T-helper 1 cell (primary cell): Measurements from ENCODE around the gene TAS2R60.
"Not testable (repeated sequence)": the region's sequence is repeated elsewhere in the genome, so short reads cannot be mapped to it uniquely, and the experiment has no call there.

Source experiments
- DNase-seq, 5 donors: peaks; one replicate each; pipeline ENCODE4 v3.0.0-alpha.2; 2012 to 2020

The TAS2R60 gene

DNA sequence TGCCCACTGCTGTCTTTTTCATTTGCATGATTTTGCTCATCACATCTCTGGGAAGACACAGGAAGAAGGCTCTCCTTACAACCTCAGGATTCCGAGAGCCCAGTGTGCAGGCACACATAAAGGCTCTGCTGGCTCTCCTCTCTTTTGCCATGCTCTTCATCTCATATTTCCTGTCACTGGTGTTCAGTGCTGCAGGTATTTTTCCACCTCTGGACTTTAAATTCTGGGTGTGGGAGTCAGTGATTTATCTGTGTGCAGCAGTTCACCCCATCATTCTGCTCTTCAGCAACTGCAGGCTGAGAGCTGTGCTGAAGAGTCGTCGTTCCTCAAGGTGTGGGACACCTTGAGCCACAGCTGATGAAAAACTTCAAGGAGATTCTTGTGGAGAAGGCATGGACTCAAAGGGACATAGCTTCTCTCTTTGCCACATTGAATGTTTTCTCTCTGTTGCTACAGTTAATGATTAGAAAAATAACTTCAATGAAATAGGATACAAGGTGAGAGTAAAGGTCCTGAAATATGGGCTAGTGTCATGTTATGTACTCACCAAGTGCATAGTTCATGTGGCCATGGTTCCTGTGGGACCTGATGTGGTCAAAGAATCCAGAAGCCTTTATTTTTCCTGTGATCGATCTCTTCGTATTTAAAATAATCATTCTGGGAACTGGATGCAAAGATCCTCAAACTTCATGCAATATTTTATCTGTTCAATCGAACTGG is 970 bp downstream of the TAS2R60 start:
- no peak for DNase-seq

DNA sequence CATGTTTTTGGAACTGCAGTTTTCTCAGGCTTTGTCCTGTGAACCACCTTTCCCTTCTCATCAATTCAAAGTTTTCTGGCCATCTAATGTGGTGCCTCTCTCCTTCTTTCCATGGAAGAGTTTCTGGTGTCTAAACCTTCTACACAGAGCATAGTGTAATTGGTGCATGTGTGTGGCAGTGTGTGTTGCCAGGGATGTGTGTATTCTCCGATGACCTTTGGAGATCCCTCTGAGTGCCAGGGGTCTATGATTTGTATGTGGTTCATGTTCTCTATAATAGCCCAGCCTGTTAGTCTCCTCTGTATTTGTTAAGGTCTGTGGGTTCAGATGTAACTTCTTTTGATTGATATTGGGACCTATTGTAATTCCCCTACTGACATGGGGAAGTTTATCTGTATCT is 1.5 kb downstream of the TAS2R60 start:
- no peak for DNase-seq

DNA sequence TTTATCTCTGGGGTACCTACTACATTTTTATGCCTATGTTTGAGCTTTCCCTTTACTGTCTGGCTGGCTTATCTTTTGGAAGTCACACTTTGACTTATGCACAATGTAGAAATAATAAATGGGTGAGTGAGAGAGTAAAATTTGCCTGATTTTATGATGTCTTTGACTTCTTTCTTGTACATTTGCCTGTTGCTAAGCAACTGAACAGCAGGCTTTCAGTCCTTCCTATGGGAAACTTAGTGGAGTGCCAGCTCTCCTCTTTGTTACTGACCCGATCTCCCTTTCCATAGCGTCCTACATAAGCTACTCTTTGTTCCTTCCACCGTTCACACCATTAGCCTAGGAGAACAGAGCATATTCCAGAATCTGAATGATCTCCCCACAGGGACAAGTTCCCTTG is 4.2 kb downstream of the TAS2R60 start:
- DNase-seq: no peak

DNA sequence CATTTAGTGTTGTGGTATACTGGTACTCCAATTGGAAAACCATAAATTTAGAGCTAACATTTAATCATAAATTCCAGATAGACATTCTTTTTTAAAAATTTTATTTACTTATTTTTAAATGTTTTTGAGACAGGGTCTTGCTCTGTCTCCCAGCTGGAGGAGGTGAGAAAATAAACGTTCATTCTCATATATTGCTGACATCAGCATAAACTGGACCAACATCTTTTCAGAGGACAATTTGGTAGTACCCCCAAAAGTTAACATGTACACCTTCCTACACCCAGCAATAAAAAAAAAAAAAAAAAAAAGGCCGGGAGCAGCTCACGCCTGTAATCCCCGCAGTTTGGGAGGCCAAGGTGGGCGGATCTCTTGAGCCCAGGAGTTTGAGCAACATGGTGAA is 5.2 kb downstream of the TAS2R60 start:
- DNase-seq: no peak

DNA sequence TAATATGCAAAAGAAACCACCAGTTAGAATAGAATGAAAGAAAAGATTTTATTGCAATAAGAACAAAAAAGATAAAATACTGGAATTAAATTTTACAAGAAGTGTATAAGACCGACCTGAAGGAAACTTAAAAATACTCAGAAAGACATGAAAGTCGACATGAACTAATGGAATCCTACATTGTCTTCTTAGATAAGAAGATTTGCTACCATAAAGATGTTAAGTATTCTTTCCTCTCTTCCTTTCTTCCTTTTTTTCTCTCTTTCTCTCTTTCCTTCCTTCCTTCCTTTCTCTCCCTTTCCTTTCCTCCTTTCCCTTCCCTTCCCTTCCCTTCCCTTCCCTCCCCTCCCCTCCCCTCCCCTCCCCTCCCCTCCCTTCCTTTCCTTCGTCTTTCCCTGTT is 6.5 kb downstream of the TAS2R60 start:
- no peak for DNase-seq

DNA sequence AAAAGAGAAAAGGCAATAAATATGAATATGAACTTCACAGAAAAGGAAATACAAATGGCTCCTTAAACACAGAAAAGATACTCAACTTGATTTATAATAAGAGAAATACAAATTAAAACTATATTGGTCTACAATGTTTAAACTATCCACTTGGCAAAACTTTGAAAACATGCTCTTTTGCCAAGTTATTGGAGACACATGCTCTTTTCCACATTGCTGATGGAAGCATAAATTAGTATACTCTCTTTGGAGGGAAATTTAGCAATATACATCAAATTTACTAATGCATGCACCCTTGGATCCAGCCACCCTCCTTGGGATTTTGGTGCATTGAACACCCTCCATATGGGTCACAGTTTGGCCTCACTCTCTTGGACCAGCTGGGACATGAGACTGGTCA is 7.9 kb downstream of the TAS2R60 start:
- no peak for DNase-seq

DNA sequence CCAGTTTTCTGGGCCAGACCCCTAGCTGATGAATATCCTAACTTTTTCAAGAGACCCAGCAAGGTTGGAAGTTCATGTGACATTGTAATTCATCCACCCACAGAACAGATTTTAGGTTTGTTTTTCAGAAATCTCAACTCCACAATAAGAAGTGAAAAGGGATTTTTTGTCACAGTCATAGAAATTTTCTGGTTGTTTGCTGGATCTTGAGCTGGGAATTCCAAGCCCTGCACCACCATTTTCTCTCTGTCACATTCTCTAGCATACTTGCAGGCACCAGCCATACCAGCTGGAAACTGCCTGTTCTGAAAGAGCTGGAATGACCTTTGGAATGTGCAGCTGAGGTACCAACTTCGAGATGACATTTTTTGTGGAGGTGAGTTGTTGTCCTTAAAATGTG is 8.5 kb downstream of the TAS2R60 start:
- no peak for DNase-seq

DNA sequence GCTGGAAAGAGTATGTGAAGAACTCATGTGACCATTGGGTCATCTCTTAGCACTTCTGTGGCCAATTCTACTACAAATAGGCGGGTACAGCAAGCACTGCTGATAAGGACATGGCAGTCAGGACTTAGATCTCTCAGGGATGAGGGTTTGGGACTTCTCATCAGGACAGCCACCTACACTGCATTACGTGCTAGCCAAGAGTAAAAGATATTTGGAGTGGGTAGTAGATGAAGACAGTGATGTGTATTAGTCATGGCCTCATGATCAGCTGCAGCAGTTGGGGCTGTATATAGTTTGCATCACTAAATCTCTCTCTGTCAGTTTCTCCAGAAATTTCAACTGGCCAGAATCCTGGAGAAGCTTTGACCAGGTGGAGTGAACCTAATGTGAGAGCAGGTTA is 9.2 kb downstream of the TAS2R60 start:
- no peak for DNase-seq

DNA sequence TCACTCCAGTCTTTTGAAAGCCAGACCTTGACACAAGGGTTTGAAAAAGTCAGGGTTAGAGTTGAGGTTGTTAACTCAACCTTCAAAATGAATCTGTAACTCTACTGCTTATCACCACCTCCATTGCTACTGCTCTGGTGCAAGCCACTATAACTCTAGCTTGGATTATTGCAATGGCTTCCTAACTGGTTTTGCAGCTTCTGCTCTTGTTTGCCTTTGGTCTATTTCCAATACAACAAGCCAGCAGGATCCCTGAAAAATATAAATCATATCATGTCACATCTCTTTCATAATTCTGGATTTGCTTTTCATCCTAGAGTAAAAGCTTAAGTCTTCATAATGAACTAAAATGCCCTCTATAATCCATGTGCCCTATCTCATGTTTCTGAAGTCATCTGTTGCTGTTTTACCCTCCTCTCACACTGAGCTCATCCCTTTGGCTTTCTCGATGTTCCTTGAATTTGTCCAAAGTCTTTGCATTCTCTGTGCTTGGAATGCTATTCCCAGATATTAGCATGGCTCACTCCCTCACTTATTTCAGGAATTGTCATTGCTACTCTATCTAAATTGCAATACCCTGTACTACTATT is 10.9 kb downstream of the TAS2R60 start:
- DNase-seq: no peak

DNA sequence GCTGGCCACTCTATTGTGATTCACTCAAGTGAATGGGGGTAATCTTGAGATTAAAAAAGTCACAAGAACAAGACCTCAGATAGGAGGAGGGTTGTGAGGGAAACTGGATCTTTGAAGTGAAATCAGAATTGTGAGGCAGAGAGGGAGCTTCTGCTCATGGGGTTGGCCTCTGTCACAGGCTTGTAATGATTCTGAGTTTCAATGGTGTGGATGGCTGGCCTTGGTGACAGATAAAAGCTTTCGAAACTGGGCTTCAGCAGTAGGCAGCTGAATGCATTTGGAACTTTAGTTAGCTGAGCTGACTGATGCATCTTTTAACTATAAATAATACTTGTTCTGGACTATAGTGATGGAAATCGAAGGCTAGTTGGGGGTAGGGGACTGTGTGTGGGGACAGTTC is 12.2 kb downstream of the TAS2R60 start:
- DNase-seq: no peak

DNA sequence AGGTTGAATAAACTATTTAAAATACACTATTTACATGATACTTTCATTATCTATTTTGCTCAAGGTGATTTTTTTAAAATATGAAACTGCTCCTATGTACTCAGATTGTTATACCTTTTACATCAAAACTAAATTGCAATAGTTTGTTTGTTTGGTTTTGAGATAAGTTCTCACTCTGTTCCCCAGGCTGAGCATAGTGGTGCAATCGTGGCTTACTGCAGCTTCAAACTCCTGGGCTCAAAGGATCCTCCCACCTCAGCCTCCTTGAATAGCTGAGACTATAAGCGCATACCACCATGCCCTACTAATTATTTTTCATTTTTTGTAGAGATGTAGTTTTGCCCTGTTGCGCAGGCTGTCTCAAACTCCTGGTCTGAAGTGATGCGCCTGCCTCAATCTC is 12.7 kb downstream of the TAS2R60 start:
- no peak for DNase-seq

DNA sequence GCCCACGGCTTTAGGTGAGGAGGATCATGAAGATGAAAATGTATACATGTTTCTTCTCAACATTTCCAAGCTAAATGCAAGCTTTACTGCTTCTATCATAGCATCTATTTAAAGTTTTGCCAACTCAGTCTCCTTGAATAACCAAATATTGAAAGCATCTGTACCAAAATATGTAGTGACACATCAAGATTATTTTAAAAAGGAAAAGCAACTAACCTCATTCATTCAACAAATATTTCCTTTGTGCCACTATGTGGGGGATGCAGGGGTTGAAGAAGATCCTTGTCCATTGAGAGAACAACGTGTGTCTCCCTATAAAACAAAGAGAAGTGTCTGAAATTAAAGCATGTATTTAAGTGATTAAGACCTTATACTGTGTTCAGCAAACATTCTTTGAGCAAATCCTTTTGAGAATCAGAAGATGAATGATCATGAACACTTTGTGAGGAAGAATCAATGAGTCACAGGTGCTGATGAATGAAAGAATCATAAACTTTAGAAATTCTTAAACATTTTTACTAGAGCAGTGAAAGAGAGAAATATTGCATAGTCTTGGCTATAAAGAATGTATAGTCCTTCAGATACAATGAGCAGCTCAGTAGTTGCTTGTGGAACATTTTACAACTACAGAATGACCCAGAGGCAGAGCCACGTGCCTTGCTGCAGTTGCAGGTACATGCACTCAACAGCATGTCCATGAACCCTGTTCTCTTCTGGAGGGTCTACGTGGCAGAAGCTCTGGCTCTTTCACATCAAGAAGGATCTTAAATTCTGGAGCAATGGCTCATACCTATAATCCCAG is 13.9 kb downstream of the TAS2R60 start:
- DNase-seq: no peak

DNA sequence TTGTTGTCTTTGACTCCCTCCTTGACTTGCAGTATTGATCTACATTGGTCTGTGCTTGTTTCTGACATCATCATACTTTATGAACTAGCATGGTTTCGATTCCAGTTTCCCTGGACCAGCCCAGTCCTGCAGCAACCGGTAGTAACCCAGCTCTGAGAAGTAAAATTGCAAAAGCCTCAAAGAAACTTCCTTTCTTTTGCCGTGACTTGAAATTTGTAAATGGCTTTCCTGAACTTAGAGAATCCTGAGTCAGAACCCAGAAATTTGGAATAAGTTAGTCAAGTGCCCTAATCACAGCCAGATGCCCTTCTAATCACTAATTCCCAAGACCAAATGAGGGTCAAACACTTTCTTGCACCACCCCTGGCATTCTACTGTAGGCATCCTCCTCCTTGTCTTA is 15.0 kb downstream of the TAS2R60 start:
- no peak for DNase-seq

DNA sequence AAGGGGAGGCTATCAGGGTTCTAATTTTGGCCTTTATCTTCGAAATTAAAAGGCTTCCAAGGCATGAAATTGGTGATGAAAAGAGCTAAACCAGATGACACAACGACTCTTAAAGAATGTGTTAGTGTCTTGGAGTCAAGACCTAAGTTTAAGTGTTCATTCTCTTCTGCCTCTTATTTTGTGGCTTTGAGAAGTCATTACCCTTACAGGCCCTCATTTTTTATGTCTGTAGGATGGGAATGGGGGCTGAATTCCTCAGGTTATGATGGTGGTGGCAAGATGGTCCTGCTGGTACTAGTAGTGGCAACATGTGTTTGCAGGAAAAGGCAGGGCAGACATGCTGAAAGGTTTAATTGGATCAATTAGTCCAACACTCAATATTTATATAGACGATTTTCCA is 15.4 kb downstream of the TAS2R60 start:
- no peak for DNase-seq

DNA sequence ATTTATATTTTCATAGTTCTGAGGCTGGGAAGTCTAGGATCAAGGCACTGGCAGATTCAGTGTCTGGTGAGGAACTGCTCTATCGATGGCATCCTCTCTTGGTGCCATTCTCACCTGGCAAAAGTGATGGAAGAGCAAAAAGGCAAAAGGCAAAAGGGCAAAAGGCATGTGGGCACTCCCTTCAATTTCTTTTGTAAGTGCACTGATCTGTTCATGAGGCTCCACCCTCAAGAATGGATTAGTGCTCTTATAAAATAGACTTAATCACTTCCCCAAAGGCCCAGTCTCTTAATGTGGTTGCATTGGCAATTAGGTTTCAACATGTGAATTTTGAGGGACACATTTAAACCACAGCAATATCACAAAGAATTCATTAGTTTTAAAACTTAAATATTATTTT is 16.1 kb downstream of the TAS2R60 start:
- DNase-seq: no peak

DNA sequence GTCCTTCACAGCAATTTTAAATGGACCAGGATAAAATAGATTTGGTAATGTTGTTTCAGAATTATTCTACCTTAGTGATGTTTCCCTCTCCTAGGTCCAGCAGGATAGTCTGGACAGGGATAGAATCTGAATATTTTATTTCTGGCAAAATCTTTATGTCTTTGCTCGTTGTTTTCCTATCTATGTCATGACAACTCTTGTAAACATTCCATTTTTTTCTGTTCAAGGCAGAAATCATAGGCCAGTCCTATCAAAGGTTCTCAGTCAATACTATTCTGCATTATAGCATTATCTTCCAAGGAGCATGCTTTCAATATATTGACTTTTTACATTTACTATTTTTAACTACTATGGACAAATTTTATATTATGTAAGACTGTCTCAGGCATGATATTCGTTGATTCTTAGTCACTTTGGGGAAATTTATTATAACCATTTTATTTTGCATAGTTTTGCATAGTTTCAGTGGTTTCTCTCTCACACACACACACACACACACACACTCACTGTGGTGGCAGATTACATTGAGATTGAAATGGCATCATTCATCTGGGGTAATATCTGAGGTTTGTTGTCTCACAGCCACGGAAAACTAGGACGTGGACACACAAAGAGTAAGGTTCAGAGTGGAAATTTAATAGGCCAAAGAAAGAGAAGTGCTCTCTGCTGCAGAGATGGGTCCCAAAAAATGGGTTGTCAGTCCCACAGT is 17.2 kb downstream of the TAS2R60 start:
- DNase-seq: no peak

DNA sequence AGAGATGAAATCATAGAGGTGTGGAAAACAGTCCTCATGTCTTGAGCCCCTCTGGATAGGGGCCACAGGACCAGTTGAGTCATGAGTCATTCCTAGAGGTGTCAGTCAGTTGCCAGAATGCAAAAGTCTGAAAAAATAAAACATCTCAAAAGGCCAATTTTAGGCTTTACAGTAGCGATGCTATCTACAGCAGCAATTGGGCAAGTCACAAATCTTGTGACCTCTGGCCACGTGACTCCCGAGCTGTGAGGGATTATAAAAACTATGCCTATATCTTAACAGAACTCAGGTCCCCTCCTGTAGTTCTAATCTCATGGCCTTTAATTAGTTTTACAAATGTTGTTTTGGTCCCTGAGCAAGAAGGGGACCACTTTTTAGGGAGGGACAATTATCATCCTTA is 18.8 kb downstream of the TAS2R60 start:
- DNase-seq: no peak

DNA sequence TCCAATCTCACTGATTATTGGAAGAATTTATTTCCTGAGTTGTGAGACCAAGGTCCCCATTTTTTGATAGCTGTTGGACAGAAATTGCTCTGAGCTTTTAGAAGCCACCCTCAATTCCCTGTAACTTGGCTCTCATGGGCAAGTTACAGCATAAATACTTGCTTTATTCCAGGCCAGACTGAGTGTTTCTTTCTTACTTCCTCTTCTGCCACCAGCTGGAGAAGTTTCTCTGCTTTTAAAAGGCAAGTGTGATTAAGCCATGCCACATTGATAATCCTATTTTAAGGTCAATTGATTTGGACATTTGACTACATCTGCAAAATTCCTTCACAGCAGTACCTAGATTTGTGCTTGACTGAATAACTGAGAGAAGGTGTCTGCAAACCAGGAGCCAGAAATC is 20.3 kb downstream of the TAS2R60 start:
- no peak for DNase-seq

DNA sequence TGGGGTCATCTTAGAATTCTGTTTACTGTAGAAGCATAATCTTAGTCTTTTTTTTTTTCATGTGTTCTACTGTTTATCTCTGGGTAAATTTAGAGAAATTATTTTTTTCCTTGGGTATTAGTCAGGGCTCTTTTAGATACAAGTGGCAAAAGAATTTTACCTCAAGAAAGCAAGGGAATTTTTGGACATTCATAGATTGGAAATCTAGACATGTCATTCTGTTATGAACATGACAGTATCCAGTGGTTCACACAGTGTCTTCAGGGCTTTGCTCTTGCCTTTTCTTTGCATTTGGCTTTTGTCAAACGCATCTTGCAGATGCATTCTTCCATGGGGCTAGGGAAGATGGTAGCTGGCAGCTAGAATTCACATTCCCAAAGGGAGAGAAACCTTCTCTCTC is 20.7 kb downstream of the TAS2R60 start:
- DNase-seq: no peak

DNA sequence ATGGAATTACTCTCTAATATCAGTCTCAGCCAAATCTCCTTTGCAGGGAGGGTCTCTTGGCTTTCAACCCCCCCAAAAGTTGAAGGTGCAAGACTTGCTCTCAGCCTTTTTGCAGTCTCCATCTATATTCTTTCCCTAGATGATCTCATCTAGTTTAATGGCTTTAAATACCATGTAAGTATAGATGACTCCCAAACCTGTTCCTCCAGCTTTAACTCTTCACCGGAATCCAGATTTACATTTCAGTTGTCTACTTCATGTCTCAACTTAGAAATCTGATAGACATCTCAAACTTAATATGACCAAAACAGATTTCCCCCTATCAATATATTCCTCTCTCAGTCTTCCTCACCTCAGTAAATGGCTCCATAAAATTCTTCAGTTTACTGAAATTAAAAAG is 24.5 kb downstream of the TAS2R60 start:
- no peak for DNase-seq

DNA sequence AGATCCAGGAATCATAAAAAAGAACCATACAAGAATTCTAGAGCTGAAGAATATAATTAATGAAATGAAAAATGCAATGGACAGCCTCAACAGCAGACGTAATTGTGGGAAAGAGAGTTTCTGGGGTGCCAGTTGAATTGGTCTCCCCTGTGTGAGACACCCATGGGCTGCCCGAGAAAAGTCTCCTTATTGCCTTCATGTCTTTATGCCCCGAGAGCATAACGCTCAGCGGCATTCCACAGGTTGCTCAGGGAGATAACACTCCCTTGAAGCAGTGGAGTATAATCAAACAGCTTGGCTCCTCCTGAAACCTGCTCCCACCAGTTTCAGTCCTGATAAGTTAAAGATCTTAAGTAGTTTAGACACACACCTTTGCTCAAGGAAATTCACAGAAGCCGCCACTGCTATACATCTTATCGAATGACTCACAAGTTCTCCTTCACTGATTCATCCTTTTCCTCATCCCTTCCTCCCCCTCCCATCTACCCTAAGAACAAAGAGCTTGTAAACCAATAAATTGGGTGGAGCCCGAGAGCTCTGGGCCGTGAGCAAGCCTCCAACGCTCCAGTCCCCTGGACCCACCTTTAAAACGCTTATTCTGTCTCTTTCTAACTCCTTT is 28.9 kb downstream of the TAS2R60 start:
- not testable (repeated sequence) for DNase-seq

DNA sequence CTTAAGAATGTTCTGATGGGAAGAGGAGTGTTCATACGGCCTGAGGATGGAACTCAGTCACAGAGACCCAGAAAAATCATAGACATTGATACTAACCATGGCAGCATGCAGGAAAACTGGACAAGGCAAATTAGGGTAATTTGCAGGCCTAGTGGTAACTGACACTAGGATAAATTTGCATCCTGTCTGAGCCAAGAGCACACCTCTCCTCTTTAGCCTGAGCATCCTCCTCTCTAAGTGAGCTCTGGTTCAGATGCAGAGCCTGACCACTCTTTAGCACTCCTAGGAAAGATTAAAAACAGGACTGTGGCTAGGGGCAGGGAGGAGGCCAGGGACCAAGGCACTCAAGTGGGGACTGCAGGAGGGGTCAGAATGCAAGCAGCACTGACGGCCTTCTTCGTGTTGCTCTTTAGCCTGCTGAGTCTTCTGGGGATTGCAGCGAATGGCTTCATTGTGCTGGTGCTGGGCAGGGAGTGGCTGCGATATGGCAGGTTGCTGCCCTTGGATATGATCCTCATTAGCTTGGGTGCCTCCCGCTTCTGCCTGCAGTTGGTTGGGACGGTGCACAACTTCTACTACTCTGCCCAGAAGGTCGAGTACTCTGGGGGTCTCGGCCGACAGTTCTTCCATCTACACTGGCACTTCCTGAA is 34.4 kb downstream of the TAS2R60 start, which contains the start of gene TAS2R41:
Gene TAS2R41, plus strand, starts transcription at position 373 of the 650 bp plus-strand sequence. Its CDS starts 0 bp downstream, at position 373.
- DNase-seq: no peak
